MM.1S (cell line): Measurements from ENCODE around the gene SIK2.

Experiments
- DNase-seq: peaks from one replicate; pipeline ENCODE4 v3.0.0-alpha.2; 2015
- H2AFZ ChIP-seq: fragments of 300-600 bp; sonication (generic); 2 replicates; pipeline ENCODE4 v1.6.0; 2016; ENCODE audit warnings: antibody characterized with exemption, low read length
- H3F3A ChIP-seq: fragments of 300-600 bp; sonication (generic); 2 replicates; pipeline ENCODE4 v1.6.1; 2016; ENCODE audit warnings: mild to moderate bottlenecking, antibody characterized with exemption, low read length, moderate library complexity, mixed read lengths; ENCODE audit not compliant: insufficient read depth
- H3K27ac ChIP-seq: fragments of 300-600 bp; sonication (generic); 2 replicates; pipeline ENCODE4 v1.5.1; 2016; ENCODE audit warnings: mild to moderate bottlenecking, low read length
- H3K27me3 ChIP-seq: fragments of 300-600 bp; sonication (generic); replicated peaks from 2 replicates; pipeline ENCODE4 v1.6.0; 2016; ENCODE audit warnings: low read length; ENCODE audit not compliant: insufficient read depth
- H3K36me3 ChIP-seq: fragments of 300-600 bp; sonication (generic); replicated peaks from 2 replicates; pipeline ENCODE4 v1.6.1; 2016; ENCODE audit warnings: mild to moderate bottlenecking, low read length, mixed read lengths; ENCODE audit not compliant: insufficient read depth
- H3K4me1 ChIP-seq: fragments of 300-600 bp; sonication (generic); 2 replicates; pipeline ENCODE4 v1.6.1; 2016; ENCODE audit warnings: low read length, mixed read lengths
- H3K4me2 ChIP-seq: fragments of 300-600 bp; sonication (generic); 2 replicates; pipeline ENCODE4 v1.6.0; 2016; ENCODE audit warnings: low read depth, low read length
- H3K4me3 ChIP-seq: fragments of 300-600 bp; sonication (generic); 2 replicates; pipeline ENCODE4 v1.5.1; 2016; ENCODE audit warnings: low read length, mixed read lengths
- H3K79me2 ChIP-seq: fragments of 300-600 bp; sonication (generic); 2 replicates; pipeline ENCODE4 v1.6.1; 2016; ENCODE audit warnings: mixed run types, low read length, mixed read lengths
- H3K9ac ChIP-seq: fragments of 300-600 bp; sonication (generic); 2 replicates; pipeline ENCODE4 v1.6.1; 2016; ENCODE audit warnings: low read length, mixed read lengths
- H3K9me2 ChIP-seq: fragments of 300-600 bp; sonication (generic); replicated peaks from 2 replicates; pipeline ENCODE4 v1.6.1; 2016; ENCODE audit warnings: mild to moderate bottlenecking, low read length, mixed read lengths; ENCODE audit not compliant: insufficient read depth
- H3K9me3 ChIP-seq: fragments of 300-600 bp; sonication (generic); replicated peaks from 2 replicates; pipeline ENCODE4 v1.6.1; 2016; ENCODE audit warnings: mild to moderate bottlenecking, low read length, mixed read lengths; ENCODE audit not compliant: insufficient read depth
- H4K20me1 ChIP-seq: fragments of 300-600 bp; sonication (generic); 2 replicates; pipeline ENCODE4 v1.6.1; 2016; ENCODE audit warnings: mild to moderate bottlenecking, low read length, moderate library complexity, mixed read lengths; ENCODE audit not compliant: insufficient read depth
- EZH2 ChIP-seq: fragments of 300-600 bp; sonication (generic); optimal IDR thresholded peaks from 2 replicates; pipeline ENCODE3; 2017; ENCODE audit warnings: low read depth, mild to moderate bottlenecking, antibody characterized with exemption, low read length, mixed read lengths
- EZH2phosphoT487 ChIP-seq: fragments of 300-600 bp; sonication (generic); IDR thresholded peaks from 2 replicates; pipeline ENCODE4 v1.6.1; 2018; ENCODE audit warnings: antibody characterized with exemption, low read length
- TF ChIP-seq, protein P1 (sequence below): fragments of 300-600 bp; sonication (generic); IDR thresholded peaks from 2 replicates; pipeline ENCODE4 v1.5.1; 2016; ENCODE audit warnings: antibody characterized with exemption, low read length, mixed read lengths

SIK2 gene

DNA sequence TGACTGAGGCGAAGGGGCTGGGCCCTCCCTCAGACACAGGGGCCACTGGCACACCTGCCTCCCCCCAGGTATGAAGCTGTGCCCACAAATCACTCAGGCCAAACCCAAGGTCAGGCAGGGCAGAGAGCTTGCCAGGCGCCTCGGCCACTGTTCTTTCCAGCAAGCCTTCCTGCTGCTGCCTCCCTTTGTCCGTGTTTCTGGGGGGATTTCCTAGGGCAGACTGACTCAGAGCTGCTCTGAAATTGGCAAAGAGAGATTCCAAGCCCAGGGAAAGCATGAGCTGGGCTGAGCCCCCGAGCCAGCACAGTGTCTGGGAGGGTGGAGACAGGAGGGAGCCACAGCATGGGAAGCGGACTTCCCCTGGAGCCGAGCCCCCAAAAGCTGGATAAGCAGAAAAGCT is 130.8 kb downstream of the SIK2 start:
- H3K36me3 ChIP-seq, result no peaks in the 10 kb centered on the region
- DNase-seq, result no peak
- H3K9ac ChIP-seq, result no peak overlapping the region
- H3K9me3 ChIP-seq, result no peaks in the 10 kb centered on the region
- H3K9me2 ChIP-seq, result no peaks in the 10 kb centered on the region
- no peak overlapping the region for H3K4me3 ChIP-seq
- H3K27me3 ChIP-seq, result no peaks in the 10 kb centered on the region
- no peaks in the 10 kb centered on the region for H4K20me1 ChIP-seq
- H3K4me1 ChIP-seq, result no peaks in the 10 kb centered on the region
- H3K27ac ChIP-seq, result no peak overlapping the region
- H3K79me2 ChIP-seq, result no peaks in the 10 kb centered on the region
- no peaks in the 10 kb centered on the region for H3F3A ChIP-seq
- no peak overlapping the region for H2AFZ ChIP-seq
- no peak overlapping the region for H3K4me2 ChIP-seq
- TF ChIP-seq EZH2 (no peak), EZH2phosphoT487 (no peak)
- TF ChIP-seq, protein P1, sequence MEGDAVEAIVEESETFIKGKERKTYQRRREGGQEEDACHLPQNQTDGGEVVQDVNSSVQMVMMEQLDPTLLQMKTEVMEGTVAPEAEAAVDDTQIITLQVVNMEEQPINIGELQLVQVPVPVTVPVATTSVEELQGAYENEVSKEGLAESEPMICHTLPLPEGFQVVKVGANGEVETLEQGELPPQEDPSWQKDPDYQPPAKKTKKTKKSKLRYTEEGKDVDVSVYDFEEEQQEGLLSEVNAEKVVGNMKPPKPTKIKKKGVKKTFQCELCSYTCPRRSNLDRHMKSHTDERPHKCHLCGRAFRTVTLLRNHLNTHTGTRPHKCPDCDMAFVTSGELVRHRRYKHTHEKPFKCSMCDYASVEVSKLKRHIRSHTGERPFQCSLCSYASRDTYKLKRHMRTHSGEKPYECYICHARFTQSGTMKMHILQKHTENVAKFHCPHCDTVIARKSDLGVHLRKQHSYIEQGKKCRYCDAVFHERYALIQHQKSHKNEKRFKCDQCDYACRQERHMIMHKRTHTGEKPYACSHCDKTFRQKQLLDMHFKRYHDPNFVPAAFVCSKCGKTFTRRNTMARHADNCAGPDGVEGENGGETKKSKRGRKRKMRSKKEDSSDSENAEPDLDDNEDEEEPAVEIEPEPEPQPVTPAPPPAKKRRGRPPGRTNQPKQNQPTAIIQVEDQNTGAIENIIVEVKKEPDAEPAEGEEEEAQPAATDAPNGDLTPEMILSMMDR, result no peak

DNA sequence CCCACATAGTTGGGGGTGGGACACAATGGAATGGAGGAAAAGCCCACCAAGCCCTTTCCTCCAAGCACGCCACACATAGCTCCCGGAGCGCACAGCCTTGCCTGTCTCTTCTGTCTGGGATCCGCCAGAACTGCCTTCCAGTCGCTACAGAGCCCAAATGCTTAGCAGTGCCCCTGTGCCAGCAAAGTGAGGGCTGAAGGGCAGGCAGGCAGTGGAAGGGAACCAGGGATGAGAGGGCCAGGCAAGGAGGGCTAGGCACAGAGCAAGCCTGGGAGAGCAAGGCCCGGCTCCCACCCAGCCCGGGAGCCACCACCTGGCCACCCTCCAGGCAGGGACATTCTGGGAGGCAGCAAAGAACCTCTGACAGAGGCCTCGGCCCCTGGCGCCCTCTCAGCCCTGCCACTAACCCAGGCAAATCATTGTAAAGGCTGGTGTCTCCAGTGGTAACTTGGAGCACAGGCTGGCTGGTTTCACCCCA is 131.4 kb downstream of the SIK2 start:
- H3K79me2 ChIP-seq, result no peaks in the 10 kb centered on the region
- H3K27ac ChIP-seq, result no peak overlapping the region
- no peaks in the 10 kb centered on the region for H3K9me2 ChIP-seq
- no peaks in the 10 kb centered on the region for H3F3A ChIP-seq
- no peaks in the 10 kb centered on the region for H3K36me3 ChIP-seq
- no peak overlapping the region for H3K9ac ChIP-seq
- no peaks in the 10 kb centered on the region for H4K20me1 ChIP-seq
- no peak overlapping the region for H2AFZ ChIP-seq
- no peaks in the 10 kb centered on the region for H3K27me3 ChIP-seq
- no peak overlapping the region for H3K4me3 ChIP-seq
- H3K4me1 ChIP-seq, result no peaks in the 10 kb centered on the region
- DNase-seq, result no peak
- no peaks in the 10 kb centered on the region for H3K9me3 ChIP-seq
- no peak overlapping the region for H3K4me2 ChIP-seq
- no peak for TF ChIP-seq EZH2
- TF ChIP-seq EZH2phosphoT487, result no peak
- TF ChIP-seq, protein P1, result no peak

DNA sequence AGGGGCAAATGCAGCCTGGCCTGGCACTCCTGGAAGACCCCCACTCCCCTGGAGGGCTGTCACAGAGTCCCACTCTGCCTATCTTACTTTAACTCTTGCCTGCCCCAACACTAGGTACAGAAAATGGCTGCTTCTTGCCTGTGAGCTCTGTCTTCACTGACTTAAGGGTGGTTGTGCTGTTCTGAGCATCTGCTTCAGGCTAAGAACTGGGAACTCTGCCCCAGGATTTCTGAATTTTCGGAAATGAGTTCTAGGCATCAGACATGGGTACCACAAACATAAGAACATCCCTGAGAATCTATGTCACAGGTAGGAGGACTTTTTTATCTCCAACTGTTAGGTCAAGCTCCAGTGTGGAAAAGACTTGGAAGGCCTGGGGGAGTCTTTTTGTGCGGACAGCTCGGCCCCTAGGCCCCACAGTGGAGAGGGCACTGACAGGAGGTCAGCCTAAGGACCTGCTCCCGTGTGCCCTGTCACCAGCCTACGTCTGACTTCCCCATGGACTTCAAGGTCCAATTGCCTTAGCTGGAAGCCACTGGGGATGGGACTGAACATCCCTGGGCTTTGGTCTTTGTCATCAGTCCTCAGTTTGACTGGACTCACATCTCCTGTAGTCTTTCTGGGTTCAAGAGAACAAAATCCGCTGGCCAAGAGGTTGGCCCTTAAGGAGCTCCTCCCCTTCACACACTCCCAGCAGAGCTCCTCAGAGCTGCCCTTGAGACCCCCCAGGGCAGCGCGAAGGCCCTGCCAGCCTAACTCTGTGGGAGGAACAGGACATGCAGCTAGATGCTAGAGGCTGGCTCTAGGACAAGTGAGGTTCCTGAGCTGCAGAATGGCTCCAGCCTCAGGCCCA is 132.1 kb downstream of the SIK2 start:
- Histone ChIP-seq H3K27ac (no peak overlapping the region), H3K79me2 (no peaks in the 10 kb centered on the region), H3K4me3 (no peak overlapping the region), H3F3A (no peaks in the 10 kb centered on the region), H3K4me2 (no peak overlapping the region), H4K20me1 (no peaks in the 10 kb centered on the region), H3K4me1 (no peaks in the 10 kb centered on the region), H3K36me3 (no peaks in the 10 kb centered on the region), H3K9ac (no peak overlapping the region), H3K27me3 (no peaks in the 10 kb centered on the region), H3K9me2 (no peaks in the 10 kb centered on the region), H2AFZ (no peak overlapping the region), H3K9me3 (no peaks in the 10 kb centered on the region)
- TF ChIP-seq, protein P1, result no peak
- TF ChIP-seq EZH2phosphoT487 (no peak), EZH2 (no peak)
- DNase-seq, result no peak
